Heart left ventricle (tissue), 13 donors: ENCODE measurements around the gene TMEM247.

Experiments used
- POLR2A ChIP-seq, 2 donors: fragments of 450-650 bp; IDR thresholded peaks; one replicate each; pipeline ENCODE4 v1.6.1; 2017; ENCODE audit warnings: antibody characterized with exemption in 2 of 2, mild to moderate bottlenecking in 2 of 2, moderate library complexity in 2 of 2
- TF ChIP-seq, protein P1 (sequence below), 12 donors: fragments of 200-600 bp; sonication (generic) in 4 of 12; IDR thresholded peaks; one replicate each; pipeline versions ENCODE4 v1.5.0 to v1.8.0; 2018 to 2022; ENCODE audit warnings: antibody characterized with exemption in 12 of 12, mild to moderate bottlenecking in 5 of 12
- donor health status: ischemic (EF 13 %, LVEDD 7.1; RV severe dilation, severe dysfunction).
- donor health status: DM: no; HTN: yes; CAD: no.
- donor health status: DM: no; HTN: no; CAD: no.
- donor health status: ischemic (EF 25% LVEDD 6.9; RV normal size, moderate dysfunction).
- donor health status: ischemic (EF 25% LVEDD 5.7; RV mildly dilated, moderate dysfunction).
- donor health status: ischemic (EF 35%, LVEDD 5.7; RV mildly dilated, moderate dysfunction).
- donor health status: nonischemic (EF 11% LVEDD 7.7; RV severe dilation, severe dysfunction).
- donor health status: DM: yes; HTN: yes; CAD: no.
- donor health status: PGD.
- donor health status: ischemic (EF 29% LVEDD 5.4; RV normal size, mild dysfunction).
- donor health status: nonischemic (EF 23%, LVEDD 6.1; RV moderate dilation, normal function).

DNA sequence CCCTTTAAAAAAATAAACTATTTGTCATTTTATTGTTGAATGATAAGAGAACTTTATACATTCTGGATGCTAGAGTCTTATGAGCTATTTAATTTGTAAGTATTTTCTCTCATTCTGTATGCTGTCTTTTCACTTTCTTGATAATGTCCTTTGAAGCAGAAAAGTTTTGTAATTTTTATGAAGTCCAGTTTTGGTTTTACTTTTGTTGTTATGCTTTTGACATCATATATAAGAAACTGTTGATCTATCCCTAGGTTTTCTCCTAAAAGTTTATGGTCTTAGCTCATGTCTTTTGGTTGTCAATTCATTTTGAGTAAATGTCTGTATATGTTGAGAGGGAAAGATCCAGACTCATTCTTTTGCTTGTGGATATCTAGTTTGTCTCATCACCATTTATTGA, 52.5 kb downstream of the TMEM247 start:
- TF ChIP-seq, protein P1, sequence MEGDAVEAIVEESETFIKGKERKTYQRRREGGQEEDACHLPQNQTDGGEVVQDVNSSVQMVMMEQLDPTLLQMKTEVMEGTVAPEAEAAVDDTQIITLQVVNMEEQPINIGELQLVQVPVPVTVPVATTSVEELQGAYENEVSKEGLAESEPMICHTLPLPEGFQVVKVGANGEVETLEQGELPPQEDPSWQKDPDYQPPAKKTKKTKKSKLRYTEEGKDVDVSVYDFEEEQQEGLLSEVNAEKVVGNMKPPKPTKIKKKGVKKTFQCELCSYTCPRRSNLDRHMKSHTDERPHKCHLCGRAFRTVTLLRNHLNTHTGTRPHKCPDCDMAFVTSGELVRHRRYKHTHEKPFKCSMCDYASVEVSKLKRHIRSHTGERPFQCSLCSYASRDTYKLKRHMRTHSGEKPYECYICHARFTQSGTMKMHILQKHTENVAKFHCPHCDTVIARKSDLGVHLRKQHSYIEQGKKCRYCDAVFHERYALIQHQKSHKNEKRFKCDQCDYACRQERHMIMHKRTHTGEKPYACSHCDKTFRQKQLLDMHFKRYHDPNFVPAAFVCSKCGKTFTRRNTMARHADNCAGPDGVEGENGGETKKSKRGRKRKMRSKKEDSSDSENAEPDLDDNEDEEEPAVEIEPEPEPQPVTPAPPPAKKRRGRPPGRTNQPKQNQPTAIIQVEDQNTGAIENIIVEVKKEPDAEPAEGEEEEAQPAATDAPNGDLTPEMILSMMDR (IDR thresholded peaks at IDR 0.05) = no peak
- no peak for TF ChIP-seq POLR2A (IDR thresholded peaks at IDR 0.05)
